Activated CD8-positive, alpha-beta memory T cell treated with anti-CD3 and anti-CD28 coated beads, Interleukin-2, amount 50 U/mL, for 48 hours (primary cell): ENCODE results near the gene MARF1.
"Not testable (repeated sequence)": the region's sequence is repeated elsewhere in the genome, so short reads cannot be mapped to it uniquely, and the experiment has no call there.

Source experiments
- DNase-seq: peaks from one replicate; pipeline ENCODE4 v3.0.0-alpha.2; 2020

Gene MARF1

GRCh38 chr16:15618392-15618791, 24.6 kb downstream of the MARF1 start:
- DNase-seq = no peak

GRCh38 chr16:15617901-15618300, 25.1 kb downstream of the MARF1 start:
- no peak for DNase-seq

- no peak for DNase-seq
These were observed 26.3 kb downstream of the MARF1 start for GRCh38 chr16:15616475-15617165.

GRCh38 chr16:15616012-15616411, 26.9 kb downstream of the MARF1 start:
- no peak for DNase-seq

- DNase-seq = no peak
These were observed 29.3 kb downstream of the MARF1 start for GRCh38 chr16:15613676-15614075.

- no peak for DNase-seq
These were observed 31.3 kb downstream of the MARF1 start for GRCh38 chr16:15611610-15612009.

GRCh38 chr16:15610369-15610871, 32.5 kb downstream of the MARF1 start:
- no peak for DNase-seq

GRCh38 chr16:15609286-15609649, 33.7 kb downstream of the MARF1 start:
- no peak for DNase-seq

- DNase-seq = no peak
These were observed 34.3 kb downstream of the MARF1 start for GRCh38 chr16:15608398-15609285.

GRCh38 chr16:15607700-15608396, 35.1 kb downstream of the MARF1 start:
- no peak for DNase-seq

- not testable (repeated sequence) for DNase-seq
These were observed 35.7 kb downstream of the MARF1 start for GRCh38 chr16:15607221-15607699.

- DNase-seq = no peak
These were observed 36.3 kb downstream of the MARF1 start for GRCh38 chr16:15606518-15607220.

GRCh38 chr16:15605839-15606517, 37.0 kb downstream of the MARF1 start:
- DNase-seq = no peak

- DNase-seq = no peak
These were observed 38.2 kb downstream of the MARF1 start for GRCh38 chr16:15604460-15605440.

GRCh38 chr16:15602285-15603044, 40.5 kb downstream of the MARF1 start:
- no peak for DNase-seq

- DNase-seq = no peak
These were observed 41.6 kb downstream of the MARF1 start for GRCh38 chr16:15601212-15601879.

GRCh38 chr16:15599303-15600070, 43.5 kb downstream of the MARF1 start:
- no peak for DNase-seq

GRCh38 chr16:15598648-15599190, 44.2 kb downstream of the MARF1 start:
- no peak for DNase-seq
